NOMO-1 (cell line): ENCODE measurements around the gene TMEM62.
"Not testable (repeated sequence)": the region's sequence is repeated elsewhere in the genome, so short reads cannot be mapped to it uniquely, and the experiment has no call there.

Source experiments
- DNase-seq, 2 experiments: peaks; one replicate each; lab custom pipeline; 2025; ENCODE audit not compliant: unreplicated experiment in 2 of 2; lab: John Stamatoyannopoulos, UW

The TMEM62 gene

DNA sequence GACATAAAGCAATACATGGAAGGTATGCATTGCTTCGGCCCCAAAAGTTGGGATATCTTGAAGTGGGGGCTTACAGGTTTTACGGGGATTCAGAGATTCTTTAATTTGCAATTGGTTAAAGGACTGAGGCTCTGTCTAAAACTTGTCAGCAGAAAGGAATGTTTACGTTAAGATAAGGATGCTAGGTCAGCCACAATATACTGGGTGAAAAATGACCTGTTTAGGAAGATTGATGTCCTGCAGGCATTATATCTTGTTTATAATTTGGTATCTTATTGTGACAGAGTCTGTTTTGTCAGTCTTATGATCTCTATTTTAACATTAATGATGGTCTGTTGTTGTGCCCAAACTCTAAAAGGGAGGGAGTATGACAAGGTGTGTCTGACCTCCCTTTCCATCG lies 36.5 kb downstream of the TMEM62 start:
- DNase-seq, result no peak

GRCh38 chr15:43175656-43176309 lies 42.4 kb downstream of the TMEM62 start:
- not testable (repeated sequence) for DNase-seq

DNA sequence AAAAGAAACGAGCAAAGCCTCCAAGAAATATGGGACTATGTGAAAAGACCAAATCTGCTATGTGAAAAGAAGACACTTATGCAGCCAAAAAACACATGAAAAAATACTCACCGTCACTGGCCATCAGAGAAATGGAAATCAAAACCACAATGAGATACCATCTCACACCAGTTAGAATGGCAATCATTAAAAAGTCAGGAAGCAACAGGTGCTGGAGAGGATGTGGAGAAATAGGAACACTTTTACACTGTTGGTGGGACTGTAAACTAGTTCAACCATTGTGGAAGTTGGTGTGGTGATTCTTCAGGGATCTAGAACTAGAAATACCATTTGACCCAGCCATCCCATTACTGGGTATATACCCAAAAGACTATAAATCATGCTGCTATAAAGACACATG lies 43.8 kb downstream of the TMEM62 start:
- not testable (repeated sequence) for DNase-seq

DNA sequence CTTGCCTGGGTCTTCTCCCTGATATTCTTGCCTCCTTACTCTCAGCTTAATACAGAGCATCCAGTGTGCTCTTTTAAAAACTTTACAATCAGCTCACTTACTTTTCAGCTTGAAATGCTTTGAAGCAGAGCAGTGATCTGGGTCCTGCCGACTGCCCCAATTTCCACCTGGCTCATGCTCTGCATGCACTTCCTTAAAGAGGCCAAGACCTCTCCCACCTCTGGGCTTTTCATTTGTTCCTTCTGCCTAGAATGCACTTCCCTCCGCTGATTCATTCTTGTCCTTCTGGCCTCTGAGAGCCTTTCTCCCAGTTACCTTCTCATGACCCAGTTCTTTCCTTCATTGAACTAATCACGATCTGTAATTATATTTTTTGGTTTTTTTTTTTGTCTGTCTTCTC lies 49.9 kb downstream of the TMEM62 start:
- DNase-seq, result no peak

DNA sequence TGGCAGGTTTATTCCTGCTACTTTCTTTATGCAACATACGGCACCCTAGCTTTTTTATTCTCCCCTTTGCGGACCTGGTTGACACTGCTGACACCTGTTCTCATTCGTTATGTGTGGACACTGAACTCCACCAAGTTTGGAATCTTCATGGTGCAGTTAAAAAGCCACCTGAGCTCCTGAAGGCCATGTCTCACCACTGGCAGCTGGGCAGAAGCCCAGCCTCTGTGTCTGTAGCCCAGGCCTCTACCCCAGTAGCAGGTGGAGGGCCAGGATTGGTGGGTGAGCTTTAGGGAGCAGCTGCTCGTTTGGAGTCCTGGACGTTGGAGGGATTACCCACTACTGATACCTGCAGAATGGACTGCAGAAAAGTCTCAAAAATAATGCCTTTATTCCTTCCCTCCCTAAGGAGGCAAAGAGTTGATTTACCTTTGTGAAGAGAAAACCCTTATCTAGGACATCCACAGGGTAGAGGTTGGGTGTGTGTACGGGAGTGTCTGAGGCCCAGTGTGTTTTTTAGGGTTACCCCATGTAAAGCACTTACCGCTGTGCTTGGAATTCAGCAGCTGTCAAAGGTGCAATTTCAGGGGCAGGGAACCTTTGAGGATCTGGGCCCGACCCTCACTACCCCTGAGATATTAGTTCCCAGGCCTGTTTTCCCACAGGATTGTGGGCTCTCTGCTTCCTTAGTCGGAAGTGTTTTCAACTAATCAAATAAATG lies 51.2 kb downstream of the TMEM62 start:
- no peak for DNase-seq

GRCh38 chr15:43185157-43186002 lies 52.0 kb downstream of the TMEM62 start, which contains the start of gene CCNDBP1:
CCNDBP1 (plus strand) TSS chr15:43185403; CDS start chr15:43185499, 96 bp downstream.
- peak; percentile 93 to 97 for DNase-seq

GRCh38 chr15:43186003-43186353 lies 52.6 kb downstream of the TMEM62 start:
- DNase-seq, result peak; percentile 33 to 40

- DNase-seq, result peak; percentile 1 to 70
Observed at GRCh38 chr15:43187544-43188155, 54.3 kb downstream of the TMEM62 start.

DNA sequence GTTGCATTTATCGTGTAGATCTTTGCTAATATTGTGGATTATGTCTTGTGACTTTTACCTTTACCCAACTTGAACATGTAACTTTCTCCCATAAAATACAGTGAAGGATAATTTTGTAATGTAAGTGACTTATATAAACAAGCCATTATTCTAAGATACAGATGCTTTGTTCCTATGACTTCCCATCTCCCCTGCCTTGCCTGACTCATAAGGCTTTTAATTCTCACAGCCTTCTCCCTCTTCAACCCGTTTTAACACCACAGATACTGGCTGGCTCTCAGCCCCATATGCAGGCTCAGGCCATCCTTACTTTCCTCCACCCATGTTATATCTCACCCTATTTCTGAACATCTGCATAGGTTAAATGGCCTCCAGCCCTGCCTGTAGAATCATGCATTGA lies 55.9 kb downstream of the TMEM62 start:
- DNase-seq, result no peak

GRCh38 chr15:43190178-43190577 lies 56.8 kb downstream of the TMEM62 start:
- no peak for DNase-seq

- no peak for DNase-seq
Observed at GRCh38 chr15:43193710-43194109, 60.3 kb downstream of the TMEM62 start.

GRCh38 chr15:43194795-43195194 lies 61.4 kb downstream of the TMEM62 start:
- no peak for DNase-seq

DNA sequence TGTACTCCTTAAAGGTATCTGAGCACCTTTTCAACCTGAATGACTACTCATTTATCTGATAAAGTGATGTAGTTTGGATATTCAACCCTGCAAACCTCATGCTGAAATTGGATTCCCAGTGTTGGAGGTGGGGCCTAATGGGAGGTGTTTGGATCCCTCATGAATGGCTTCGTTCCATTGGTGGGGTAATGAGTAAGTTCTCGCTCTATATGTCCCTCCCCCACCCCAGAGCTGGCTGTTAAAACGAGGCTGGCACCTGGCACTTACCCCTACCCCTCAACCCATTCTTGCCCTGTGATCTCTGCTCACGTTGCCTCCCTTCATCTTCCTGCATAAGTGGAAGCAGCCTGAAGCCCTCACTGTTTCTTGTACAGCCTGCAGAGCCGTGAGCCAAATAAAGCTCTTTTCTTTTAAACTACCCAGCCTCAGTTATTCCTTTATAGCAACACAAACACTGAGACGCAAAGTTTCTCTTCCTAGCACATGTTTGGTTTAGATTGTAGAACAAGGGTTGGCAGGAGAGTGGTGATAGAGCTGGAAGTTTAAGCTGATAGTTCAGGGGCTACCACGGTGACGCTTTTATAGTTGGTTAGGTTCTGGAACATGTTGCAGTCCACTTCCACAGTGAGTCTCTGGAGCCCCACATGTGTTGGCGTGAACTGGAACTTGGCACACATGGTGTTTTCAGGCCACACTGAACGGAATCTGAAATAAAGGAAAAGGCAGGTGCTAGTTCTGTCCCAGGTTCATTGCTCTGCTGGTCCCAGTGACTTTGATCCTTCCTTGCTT lies 63.6 kb downstream of the TMEM62 start:
- no peak for DNase-seq

- not testable (repeated sequence) for DNase-seq
Observed at GRCh38 chr15:43197773-43198172, 64.4 kb downstream of the TMEM62 start.

DNA sequence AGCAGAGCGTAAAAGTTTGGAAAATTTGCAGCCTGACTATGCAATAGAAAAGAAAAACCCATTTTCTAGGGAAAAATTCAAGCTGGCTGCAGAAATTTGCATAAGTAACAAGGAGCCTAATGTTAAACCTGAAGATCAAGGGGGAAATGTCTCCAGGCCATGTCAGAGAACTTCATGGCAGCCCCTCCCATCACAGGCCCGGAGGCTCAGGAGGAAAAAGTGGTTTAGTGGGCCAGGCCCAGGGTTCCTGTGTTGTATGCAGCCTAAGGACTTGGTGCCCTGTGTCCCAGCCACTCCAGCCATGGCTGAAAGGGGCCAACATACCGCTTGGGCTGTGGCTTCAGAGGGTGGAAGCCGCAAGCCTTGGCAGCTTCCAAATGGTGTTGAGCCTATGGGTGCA lies 65.2 kb downstream of the TMEM62 start:
- DNase-seq, result not testable (repeated sequence)

- no peak for DNase-seq
Observed at GRCh38 chr15:43198992-43199391, 65.6 kb downstream of the TMEM62 start.

GRCh38 chr15:43199945-43200488 lies 66.6 kb downstream of the TMEM62 start:
- DNase-seq, result no peak

- DNase-seq, result peak; percentile 20 to 26
Observed at GRCh38 chr15:43204016-43204901, 70.9 kb downstream of the TMEM62 start.

DNA sequence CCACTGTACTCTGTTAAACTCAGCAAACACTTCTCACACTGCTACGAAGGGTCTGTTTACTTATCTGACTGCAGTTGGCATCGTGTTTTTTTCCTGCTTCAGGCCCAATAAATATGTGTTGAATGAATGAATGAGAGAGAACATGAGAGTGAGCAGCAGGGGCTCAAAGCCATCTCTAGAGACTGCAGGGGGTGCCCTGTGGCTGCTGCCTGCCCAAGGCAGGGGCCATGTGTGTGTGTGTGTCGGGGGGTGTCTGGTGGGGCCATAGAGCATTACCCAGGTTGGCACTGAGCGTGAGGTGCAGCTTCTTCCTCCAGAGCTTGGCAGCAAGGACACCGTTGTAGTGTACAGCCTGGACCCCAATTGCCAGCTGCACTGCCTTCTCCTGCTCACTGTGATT lies 72.7 kb downstream of the TMEM62 start:
- DNase-seq, result no peak
